Hematopoietic multipotent progenitor cell treated with erythropoietin and hydrocortisone succinate and interleukin-3 and kit ligand, for 4 days (in vitro differentiated cells): ENCODE data around the gene KRT222.

ENCODE experiments used
- DNase-seq: peaks from one replicate; pipeline ENCODE4 v3.0.0-alpha.2; 2015

Gene KRT222

GRCh38 chr17:40613467-40614154 lies 51.4 kb downstream of the KRT222 start:
- no peak for DNase-seq

DNA sequence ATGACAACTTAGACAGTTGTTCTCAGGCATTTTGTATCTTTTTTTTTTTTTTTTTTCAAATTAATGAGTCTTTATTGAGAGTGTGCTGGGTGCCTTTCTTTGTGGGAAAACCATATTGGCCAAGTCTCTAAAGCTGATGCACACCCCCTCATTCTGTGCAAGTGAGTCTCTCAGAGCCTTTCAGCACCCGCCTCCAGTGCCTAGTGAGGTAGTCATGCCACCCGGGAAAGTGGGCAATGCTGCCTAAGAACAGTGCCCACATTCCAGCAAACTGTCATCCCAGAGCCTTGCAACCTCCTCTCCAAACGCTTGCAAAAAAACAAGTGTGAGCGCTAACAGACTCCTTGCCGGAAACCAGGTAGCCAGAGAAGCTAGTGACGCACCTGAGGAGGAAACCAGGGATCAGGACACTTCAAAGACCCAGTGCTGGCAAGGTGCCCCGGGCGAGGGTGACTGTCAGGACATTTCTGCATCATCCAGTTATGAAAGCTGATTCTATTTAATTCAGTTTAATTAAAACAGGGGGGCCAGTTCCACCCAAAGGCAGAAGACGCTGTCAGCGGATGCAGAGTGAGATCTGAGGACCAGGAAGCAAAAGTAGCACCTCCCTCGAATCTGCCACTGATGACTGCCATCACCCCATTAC lies 52.3 kb downstream of the KRT222 start:
- no peak for DNase-seq

DNA sequence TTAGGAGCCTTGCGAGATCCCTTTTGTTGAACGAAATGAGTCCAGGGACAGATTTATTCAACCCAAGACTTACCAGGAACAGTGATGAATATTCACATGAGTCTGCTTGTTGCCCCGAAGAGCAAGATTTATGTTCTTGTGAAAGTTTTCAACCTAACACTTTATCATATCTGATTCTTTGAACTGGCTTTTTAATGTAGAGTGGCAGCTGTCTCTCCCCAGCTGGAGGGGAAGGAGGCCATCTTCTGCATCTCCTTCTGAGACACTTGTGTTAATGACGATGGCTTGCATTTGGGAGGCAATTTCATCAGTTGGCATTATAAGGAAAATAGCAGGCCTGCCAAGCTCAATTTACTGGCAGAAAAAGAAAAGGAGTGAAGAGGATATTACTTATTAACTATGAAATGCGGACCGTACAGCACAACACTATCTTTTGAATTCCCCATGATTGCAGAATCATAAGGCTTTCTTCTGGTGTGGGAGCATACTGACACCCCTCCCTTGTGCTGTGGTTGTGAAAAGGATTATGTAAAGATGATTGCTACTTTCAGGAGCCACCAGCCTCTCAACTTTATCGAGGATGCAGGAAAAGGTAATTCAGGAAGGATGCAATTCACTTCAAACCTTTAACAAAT lies 53.0 kb downstream of the KRT222 start:
- no peak for DNase-seq

DNA sequence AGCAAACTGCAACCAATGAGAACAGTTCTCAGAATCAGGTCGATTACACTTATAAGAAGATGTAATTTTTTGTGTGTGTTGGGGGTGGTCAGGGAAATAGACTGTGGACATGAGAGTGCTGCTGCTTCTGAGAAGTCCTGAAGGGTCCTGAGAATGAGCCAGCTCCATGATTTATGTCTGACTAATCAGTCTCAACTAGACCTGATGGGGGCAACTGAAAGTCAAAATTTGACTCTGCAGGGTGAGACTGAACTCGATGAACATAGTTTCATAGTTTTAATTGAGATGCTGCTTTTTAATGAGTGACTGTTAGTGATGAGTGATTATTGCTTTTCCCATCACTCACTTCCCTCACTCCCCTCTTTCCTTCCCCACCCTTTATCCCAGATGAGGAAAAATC lies 54.6 kb downstream of the KRT222 start:
- DNase-seq, result no peak

DNA sequence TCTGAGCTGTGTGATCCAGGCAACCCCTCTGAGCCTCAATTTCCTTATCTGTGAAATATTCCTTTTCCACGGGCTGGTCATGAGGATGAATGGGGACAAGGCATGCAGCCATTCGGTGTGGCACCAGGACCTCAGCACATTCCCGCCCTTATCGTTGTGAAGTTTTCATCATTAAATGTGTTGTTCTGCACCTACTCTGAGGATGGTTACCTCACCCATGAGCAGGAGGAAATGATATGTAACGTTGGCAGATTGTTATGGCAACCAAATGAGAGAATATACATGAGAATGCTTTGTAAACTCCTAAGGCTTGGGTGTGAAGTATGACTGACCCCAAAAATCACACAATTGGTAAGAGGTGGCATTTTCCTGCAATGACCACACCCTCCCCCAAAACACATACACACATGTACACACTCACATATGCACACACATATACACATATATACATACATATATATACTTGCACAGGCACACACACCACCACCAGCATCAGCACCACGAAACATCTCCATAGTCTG lies 56.9 kb downstream of the KRT222 start:
- DNase-seq, result no peak

DNA sequence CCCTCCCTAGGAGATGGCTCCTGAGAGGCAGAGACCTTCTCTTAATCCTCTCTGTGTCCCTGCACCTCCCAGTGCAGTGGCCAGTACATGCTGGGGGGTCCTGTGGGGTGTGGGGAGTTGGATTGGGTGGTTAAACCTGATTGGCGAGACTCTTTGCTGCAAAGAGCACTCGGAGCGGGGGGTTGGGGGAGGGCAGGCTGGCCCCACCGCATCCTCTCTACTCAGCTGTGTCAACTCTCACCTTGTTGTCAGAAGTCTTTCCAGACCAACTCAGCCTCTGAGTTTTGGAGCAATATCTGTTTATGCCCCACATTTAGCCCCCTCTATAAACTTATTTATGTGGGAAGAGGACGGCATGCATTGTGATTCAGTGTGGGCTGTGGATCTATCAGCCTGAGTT lies 57.3 kb downstream of the KRT222 start:
- no peak for DNase-seq

DNA sequence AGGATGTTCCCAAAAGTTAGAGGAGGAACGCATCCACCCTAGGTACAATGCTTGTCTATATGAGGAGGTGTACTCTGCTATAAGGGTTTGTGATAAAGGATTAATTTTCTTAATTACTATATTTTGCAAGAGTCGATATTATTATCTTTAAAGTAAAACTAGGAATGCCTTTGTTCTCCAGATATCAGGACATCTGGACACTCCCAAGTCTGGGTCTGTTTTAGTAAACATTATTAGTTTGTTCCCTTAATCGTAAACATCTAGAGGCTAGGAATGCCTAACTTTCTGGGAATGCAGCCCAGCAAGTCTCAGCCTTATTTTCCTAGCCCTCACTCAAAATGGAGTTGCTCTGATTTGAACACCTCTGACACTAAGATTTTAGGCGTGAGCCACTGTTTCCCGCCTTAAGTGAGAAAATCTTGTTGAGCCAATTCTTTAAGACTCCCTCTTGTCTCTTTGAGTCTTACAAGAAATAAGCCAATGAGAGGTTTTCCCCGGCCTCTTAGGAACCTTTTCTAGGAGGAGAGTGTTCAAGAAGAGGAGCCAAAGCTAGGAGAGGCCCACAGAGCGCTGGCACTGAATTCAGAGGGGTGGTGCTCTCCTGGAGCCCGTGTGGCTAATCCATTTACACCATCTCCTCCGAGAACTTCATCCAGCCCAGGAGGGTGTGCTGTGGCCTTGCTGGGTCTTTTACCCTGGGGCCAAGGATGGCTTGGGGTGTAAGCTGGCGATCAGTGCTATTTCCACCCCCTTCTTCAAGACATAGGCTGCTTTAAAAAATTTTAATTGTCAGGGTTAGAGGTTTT lies 58.2 kb downstream of the KRT222 start:
- DNase-seq, result no peak

DNA sequence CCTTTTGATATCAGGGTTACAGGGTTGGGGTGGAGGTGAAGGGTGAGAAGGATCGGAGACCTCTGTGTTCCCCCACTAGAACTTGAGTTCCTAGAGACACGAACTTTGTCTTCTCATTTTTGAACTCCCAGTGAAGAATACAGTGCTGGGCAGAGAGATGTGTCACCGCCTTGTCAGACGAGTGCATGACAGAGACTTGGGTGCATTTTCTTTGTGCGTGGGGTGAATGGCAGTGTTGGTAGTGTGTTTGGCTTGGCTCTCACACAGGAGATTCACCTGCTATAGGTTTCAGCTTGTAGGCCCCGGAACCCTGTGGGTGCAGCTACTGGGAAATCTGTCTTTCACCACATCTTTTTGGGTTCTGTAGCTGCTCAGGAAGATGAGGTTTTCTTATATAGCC lies 59.7 kb downstream of the KRT222 start:
- no peak for DNase-seq
